B cell (primary cell): ENCODE data around the gene ALDH3A1. TPM values are rescaled to one million over a fixed set of nuclear protein-coding genes. Genes with fewer than 3 reads are reported as not detected.
A peak's percentile ranks its signal among the peaks of the same experiment; 100 is the strongest.

Source experiments
- ATAC-seq: fragments of 200-7000 bp; cut with Tn5 transposase; one replicate; pipeline ENCODE4 v1.10.0; 2021; ENCODE audit warnings: low read depth, mild to moderate bottlenecking, moderate number of reproducible peaks, moderate library complexity
- CTCF ChIA-PET: fragments of 350-600 bp; sonication (Branson Sonifier 250); formaldehyde crosslinking; loops from one replicate; lab custom pipeline; 2021; ENCODE audit warnings: antibody characterized with exemption, inconsistent platforms; lab: Charles Lee
- POLR2A ChIA-PET: fragments of 350-600 bp; sonication (Branson Sonifier 250); formaldehyde crosslinking; loops from one replicate; lab custom pipeline; 2021; ENCODE audit warnings: antibody characterized with exemption; lab: Charles Lee
- DNase-seq: peaks from one replicate; pipeline ENCODE4 v3.0.0; 2013
- H2AFZ ChIP-seq: 2 replicates; pipeline ENCODE4 v1.6.1; 2012; ENCODE audit warnings: mild to moderate bottlenecking, low read depth, low read length; ENCODE audit not compliant: insufficient read depth, poor library complexity, severe bottlenecking
- H3K27ac ChIP-seq, 2 donors: 1 replicate in 1 of 2; 2 replicates in 1 of 2; pipeline ENCODE4 v1.5.1; 2012 to 2013; ENCODE audit warnings: low read length in 2 of 2, mild to moderate bottlenecking in 2 of 2, moderate library complexity in 1 of 2
- H3K27me3 ChIP-seq, 4 experiments: fragments of 200-600 bp in 1 of 4; sonication (generic) in 1 of 4; replicated peaks in 1 of 4; 1 replicate in 2 of 4; 2 replicates in 2 of 4; pipeline versions ENCODE4 v1.6.1 to v1.7.0; 2013 to 2016; ENCODE audit warnings: low read length in 3 of 4, mild to moderate bottlenecking in 2 of 4, mixed read lengths in 1 of 4, moderate library complexity in 1 of 4; ENCODE audit not compliant: insufficient read depth in 4 of 4, control insufficient read depth in 3 of 4; ENCODE audit errors: control extremely low read depth in 1 of 4
- H3K36me3 ChIP-seq, 2 experiments: replicated peaks in 1 of 2; 1 replicate in 1 of 2; 2 replicates in 1 of 2; pipeline versions ENCODE4 v1.6.1 to v1.7.1; 2013; ENCODE audit warnings: low read length in 1 of 2; ENCODE audit not compliant: insufficient read depth in 2 of 2, control insufficient read depth in 1 of 2; ENCODE audit errors: control extremely low read depth in 1 of 2, extremely low read depth in 1 of 2
- H3K4me1 ChIP-seq, 2 donors: fragments of 200-600 bp in 1 of 2; sonication (generic) in 1 of 2; 1 replicate in 1 of 2; 2 replicates in 1 of 2; pipeline versions ENCODE4 v1.5.1 to v1.6.1; 2013 to 2017; ENCODE audit warnings: low read length in 2 of 2; ENCODE audit not compliant: control insufficient read depth in 2 of 2, insufficient read depth in 2 of 2
- H3K4me2 ChIP-seq: replicated peaks from 2 replicates; pipeline ENCODE3; 2012; ENCODE audit warnings: mild to moderate bottlenecking, low read depth, low read length; ENCODE audit not compliant: poor library complexity, severe bottlenecking
- H3K4me3 ChIP-seq, 5 experiments: fragments of 200-600 bp in 1 of 5; sonication (generic) in 1 of 5; 1 replicate in 3 of 5; 2 replicates in 2 of 5; pipeline versions ENCODE4 v1.5.1 to v1.7.0; 2011 to 2016; ENCODE audit warnings: low read length in 4 of 5, mild to moderate bottlenecking in 4 of 5, low read depth in 2 of 5, control low read depth in 1 of 5, moderate library complexity in 1 of 5; ENCODE audit not compliant: insufficient read depth in 1 of 5; ENCODE audit errors: control extremely low read depth in 1 of 5, extremely low read depth in 1 of 5
- H3K79me2 ChIP-seq: fragments of 200-600 bp; sonication (generic); one replicate; pipeline ENCODE4 v1.6.0; 2016; ENCODE audit warnings: low read length; ENCODE audit not compliant: control insufficient read depth, insufficient read depth
- H3K9ac ChIP-seq: fragments of 200-600 bp; sonication (generic); 2 replicates; pipeline ENCODE4 v1.6.1; 2017; ENCODE audit warnings: mild to moderate bottlenecking, low read length, moderate library complexity
- H3K9me3 ChIP-seq, 3 donors: one replicate each; pipeline versions ENCODE4 v1.6.1 to v1.7.1; 2013; ENCODE audit warnings: low read length in 2 of 3; ENCODE audit not compliant: control insufficient read depth in 2 of 3, insufficient read depth in 1 of 3; ENCODE audit errors: control extremely low read depth in 1 of 3
- H4K20me1 ChIP-seq: 2 replicates; pipeline ENCODE4 v1.6.0; 2012; ENCODE audit warnings: mild to moderate bottlenecking, low read length; ENCODE audit not compliant: insufficient read depth, control insufficient read depth, poor library complexity, severe bottlenecking
- H3K27ac Mint-ChIP-seq: one replicate; pipeline ENCODE4 v1.8.0; 2021; ENCODE audit warnings: mixed read lengths
- H3K27me3 Mint-ChIP-seq: one replicate; pipeline ENCODE4 v1.8.0; 2021; ENCODE audit warnings: mixed read lengths
- H3K4me1 Mint-ChIP-seq: one replicate; pipeline ENCODE4 v1.8.0; 2021; ENCODE audit warnings: mixed read lengths
- H3K4me3 Mint-ChIP-seq: one replicate; pipeline ENCODE4 v1.8.0; 2021; ENCODE audit warnings: mixed read lengths
- H3K9me3 Mint-ChIP-seq: one replicate; pipeline ENCODE4 v1.8.0; 2022; ENCODE audit warnings: mixed read lengths; ENCODE audit not compliant: insufficient read depth
- EZH2 ChIP-seq: IDR thresholded peaks from 2 replicates; pipeline ENCODE4 v1.6.1; 2012; ENCODE audit warnings: borderline replicate concordance, low read depth, mild to moderate bottlenecking, moderate library complexity, low read length; ENCODE audit not compliant: insufficient read depth, poor library complexity, severe bottlenecking
- WGBS: methylation state at CpG from one replicate; pipeline ENCODE4 v1.1.5; 2013; ENCODE audit warnings: missing lambda C conversion rate; ENCODE audit not compliant: insufficient coverage; 5-methylcytosine and 5-hydroxymethylcytosine counted together
- intact Hi-C: fragments of 100-400 bp; cut with micrococcal nuclease; formaldehyde crosslinking; loops from one replicate; pipeline ENCODE4 v1.10.0; 2022
- polyA plus RNA-seq: library from polyadenylated mRNA; depleted of rRNA; stranded (reverse); fragments of >200 nt; gene quantifications from 2 replicates; pipeline ENCODE4 v1.2.3, GENCODE V29; 2012
- total RNA-seq, 2 donors: library from RNA; stranded (reverse); fragments of 120-200 nt in 1 of 2; gene quantifications; 1 replicate in 1 of 2; 2 replicates in 1 of 2; pipeline versions ENCODE4 v1.2.3 to v1.2.4, GENCODE V29; 2013 to 2022
- TF ChIP-seq, protein P1 (sequence below): fragments of 200-600 bp; IDR thresholded peaks from one replicate; pipeline ENCODE4 v1.8.0; 2022; ENCODE audit warnings: antibody characterized with exemption, mild to moderate bottlenecking

ALDH3A1 gene
- total and polyA plus RNA-seq, 2 donors (not counting 1 experiment from before 2014, with no cell fraction given) = not detected

DNA sequence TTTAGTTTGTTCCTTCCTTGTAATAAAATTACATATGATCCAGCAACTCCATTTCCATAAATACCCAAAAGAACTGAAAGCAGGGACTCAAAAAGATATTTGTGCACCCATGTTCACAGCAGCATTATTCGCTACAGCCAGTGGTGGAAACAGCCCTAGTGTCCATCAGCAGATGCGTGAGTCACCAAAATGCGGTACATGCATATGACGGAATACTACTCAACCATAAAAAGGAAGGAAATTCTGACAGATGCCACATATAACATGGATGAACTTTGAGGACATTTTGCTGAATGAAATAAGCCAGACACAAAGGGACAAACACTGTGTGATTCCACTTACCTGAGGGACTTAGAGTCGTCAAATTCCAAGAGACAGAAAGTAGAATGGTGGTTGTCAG lies 22.6 kb downstream of the ALDH3A1 start:
- POLR2A ChIA-PET = no interaction called here
- H3K9ac ChIP-seq = no peak overlapping the region

More for the DNA sequence above, 22.6 kb downstream of the ALDH3A1 start:
- Mint-ChIP-seq H3K4me1 (peaks cover 12% of the 10 kb centered on the region), H3K9me3 (no peaks in the 10 kb centered on the region), H3K27ac (no peak overlapping the region), H3K27me3 (no peaks in the 10 kb centered on the region), H3K4me3 (peak overlapping the region; percentile 73)
- Histone ChIP-seq H3K9me3 (no peaks in the 10 kb centered on the region), H3K4me1 (peaks cover 12% of the 10 kb centered on the region in 2 donors), H3K27me3 (no peaks in the 10 kb centered on the region), H4K20me1 (no peaks in the 10 kb centered on the region), H3K4me3 (no peak overlapping the region), H3K4me2 (no peak overlapping the region), H3K79me2 (no peaks in the 10 kb centered on the region), H3K36me3 (no peaks in the 10 kb centered on the region), H2AFZ (no peak overlapping the region), H3K27ac (no peak overlapping the region)
- 100% methylated on average over 3 of the region's 5 CpGs for WGBS
- TF ChIP-seq, protein P1, sequence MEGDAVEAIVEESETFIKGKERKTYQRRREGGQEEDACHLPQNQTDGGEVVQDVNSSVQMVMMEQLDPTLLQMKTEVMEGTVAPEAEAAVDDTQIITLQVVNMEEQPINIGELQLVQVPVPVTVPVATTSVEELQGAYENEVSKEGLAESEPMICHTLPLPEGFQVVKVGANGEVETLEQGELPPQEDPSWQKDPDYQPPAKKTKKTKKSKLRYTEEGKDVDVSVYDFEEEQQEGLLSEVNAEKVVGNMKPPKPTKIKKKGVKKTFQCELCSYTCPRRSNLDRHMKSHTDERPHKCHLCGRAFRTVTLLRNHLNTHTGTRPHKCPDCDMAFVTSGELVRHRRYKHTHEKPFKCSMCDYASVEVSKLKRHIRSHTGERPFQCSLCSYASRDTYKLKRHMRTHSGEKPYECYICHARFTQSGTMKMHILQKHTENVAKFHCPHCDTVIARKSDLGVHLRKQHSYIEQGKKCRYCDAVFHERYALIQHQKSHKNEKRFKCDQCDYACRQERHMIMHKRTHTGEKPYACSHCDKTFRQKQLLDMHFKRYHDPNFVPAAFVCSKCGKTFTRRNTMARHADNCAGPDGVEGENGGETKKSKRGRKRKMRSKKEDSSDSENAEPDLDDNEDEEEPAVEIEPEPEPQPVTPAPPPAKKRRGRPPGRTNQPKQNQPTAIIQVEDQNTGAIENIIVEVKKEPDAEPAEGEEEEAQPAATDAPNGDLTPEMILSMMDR = no peak
- no peak for TF ChIP-seq EZH2
- CTCF ChIA-PET = no interaction called here
- intact Hi-C loops = no loop called here
- ATAC-seq (no peak), DNase-seq (no peak)
